Measurements from ENCODE around the gene ZNF254. TPM values are rescaled to one million over a fixed set of nuclear protein-coding genes. Genes with fewer than 3 reads are reported as not detected.

ZNF254 gene
- total and polyA plus RNA-seq, 9 of the 15 experiments (the other 6 are each of a cell fraction or from before 2014, with no cell fraction given), result 10.7 to 22.1 (median 14.2) TPM

DNA sequence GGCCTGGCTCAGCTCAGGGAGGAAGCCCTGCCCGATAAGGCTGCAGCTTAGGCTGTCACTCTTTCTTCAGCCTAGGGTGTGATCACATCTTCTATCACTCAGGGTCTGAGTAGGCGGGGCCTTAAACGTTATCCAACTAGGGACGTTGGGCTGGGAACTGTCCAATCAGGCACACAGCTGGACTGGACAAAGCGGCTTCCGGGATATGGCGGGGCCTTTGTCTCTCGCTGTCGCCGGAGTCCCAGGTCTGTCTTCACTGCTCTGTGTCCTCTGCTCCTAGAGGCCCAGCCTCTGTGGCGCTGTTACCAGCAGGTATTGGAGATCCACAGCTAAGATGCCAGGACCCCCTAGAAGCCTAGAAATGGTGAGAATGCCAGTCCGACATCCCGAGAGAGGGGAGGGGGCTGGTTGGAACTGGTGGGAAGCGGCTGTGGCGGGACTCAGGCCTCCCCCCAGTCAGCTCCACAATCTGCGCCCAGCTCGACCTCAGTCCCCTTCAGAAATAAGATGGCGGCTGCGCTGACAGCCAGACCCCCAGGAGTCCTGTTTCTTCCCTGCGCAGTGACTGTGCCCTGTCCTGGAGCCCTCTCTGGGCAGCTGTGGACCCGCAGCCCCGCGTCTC, at the start of gene ZNF254 (continued):
- no peak for TF ChIP-seq E2F5 (CRISPR knock-in tag; IDR thresholded peaks at IDR 0.05)
- TF ChIP-seq MTF1 (CRISPR knock-in tag; IDR thresholded peaks at IDR 0.05; ENCODE audit: borderline replicate concordance), result no peak
- TF ChIP-seq, protein P1, sequence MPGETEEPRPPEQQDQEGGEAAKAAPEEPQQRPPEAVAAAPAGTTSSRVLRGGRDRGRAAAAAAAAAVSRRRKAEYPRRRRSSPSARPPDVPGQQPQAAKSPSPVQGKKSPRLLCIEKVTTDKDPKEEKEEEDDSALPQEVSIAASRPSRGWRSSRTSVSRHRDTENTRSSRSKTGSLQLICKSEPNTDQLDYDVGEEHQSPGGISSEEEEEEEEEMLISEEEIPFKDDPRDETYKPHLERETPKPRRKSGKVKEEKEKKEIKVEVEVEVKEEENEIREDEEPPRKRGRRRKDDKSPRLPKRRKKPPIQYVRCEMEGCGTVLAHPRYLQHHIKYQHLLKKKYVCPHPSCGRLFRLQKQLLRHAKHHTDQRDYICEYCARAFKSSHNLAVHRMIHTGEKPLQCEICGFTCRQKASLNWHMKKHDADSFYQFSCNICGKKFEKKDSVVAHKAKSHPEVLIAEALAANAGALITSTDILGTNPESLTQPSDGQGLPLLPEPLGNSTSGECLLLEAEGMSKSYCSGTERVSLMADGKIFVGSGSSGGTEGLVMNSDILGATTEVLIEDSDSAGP (CRISPR knock-in tag; IDR thresholded peaks at IDR 0.05), result no peak
- TF ChIP-seq, protein P2, sequence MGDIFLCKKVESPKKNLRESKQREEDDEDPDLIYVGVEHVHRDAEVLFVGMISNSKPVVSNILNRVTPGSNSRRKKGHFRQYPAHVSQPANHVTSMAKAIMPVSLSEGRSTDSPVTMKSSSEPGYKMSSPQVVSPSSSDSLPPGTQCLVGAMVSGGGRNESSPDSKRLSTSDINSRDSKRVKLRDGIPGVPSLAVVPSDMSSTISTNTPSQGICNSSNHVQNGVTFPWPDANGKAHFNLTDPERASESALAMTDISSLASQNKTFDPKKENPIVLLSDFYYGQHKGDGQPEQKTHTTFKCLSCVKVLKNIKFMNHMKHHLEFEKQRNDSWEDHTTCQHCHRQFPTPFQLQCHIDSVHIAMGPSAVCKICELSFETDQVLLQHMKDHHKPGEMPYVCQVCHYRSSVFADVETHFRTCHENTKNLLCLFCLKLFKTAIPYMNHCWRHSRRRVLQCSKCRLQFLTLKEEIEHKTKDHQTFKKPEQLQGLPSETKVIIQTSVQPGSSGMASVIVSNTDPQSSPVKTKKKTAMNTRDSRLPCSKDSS (IDR thresholded peaks at IDR 0.05; ENCODE audit: low read depth, partially characterized antibody), result no peak
- TF ChIP-seq HDAC3 (IDR thresholded peaks at IDR 0.05; ENCODE audit: borderline replicate concordance, partially characterized antibody), result no peak
- peak; percentile 66 for TF ChIP-seq FOS (IDR thresholded peaks at IDR 0.05; ENCODE audit: extremely low read depth, insufficient read length)
- no peak for TF ChIP-seq L3MBTL2 (IDR thresholded peaks at IDR 0.05)
- no peak for TF ChIP-seq KDM1A (IDR thresholded peaks at IDR 0.05)
- no peak for TF ChIP-seq DNMT1 (IDR thresholded peaks at IDR 0.05)
- no peak for TF ChIP-seq KLF6 (CRISPR knock-in tag; IDR thresholded peaks at IDR 0.05; ENCODE audit: borderline replicate concordance)
- no peak for TF ChIP-seq NFE2L1 (tag; IDR thresholded peaks at IDR 0.05; ENCODE audit: borderline replicate concordance, low read depth)
- no peak for TF ChIP-seq SNAPC5 (CRISPR knock-in tag; IDR thresholded peaks at IDR 0.05)
- TF ChIP-seq SP1 (CRISPR knock-in tag; IDR thresholded peaks at IDR 0.05), result 0 out of 2 replicates have a peak, but pooled peaks have one; percentile 42
- no peak for TF ChIP-seq RBM25 (IDR thresholded peaks at IDR 0.05; ENCODE audit: low read depth, low read length, severe bottlenecking)
- TF ChIP-seq TAL1 (IDR thresholded peaks at IDR 0.05), result no peak
- TF ChIP-seq ZNF764 (CRISPR knock-in tag; IDR thresholded peaks at IDR 0.05; ENCODE audit: low read depth), result no peak
- no peak for TF ChIP-seq MEF2D (tag; conservative IDR thresholded peaks at IDR 0.05; ENCODE audit: low read depth)
- TF ChIP-seq, protein P3, sequence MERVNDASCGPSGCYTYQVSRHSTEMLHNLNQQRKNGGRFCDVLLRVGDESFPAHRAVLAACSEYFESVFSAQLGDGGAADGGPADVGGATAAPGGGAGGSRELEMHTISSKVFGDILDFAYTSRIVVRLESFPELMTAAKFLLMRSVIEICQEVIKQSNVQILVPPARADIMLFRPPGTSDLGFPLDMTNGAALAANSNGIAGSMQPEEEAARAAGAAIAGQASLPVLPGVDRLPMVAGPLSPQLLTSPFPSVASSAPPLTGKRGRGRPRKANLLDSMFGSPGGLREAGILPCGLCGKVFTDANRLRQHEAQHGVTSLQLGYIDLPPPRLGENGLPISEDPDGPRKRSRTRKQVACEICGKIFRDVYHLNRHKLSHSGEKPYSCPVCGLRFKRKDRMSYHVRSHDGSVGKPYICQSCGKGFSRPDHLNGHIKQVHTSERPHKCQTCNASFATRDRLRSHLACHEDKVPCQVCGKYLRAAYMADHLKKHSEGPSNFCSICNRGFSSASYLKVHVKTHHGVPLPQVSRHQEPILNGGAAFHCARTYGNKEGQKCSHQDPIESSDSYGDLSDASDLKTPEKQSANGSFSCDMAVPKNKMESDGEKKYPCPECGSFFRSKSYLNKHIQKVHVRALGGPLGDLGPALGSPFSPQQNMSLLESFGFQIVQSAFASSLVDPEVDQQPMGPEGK (CRISPR knock-in tag; IDR thresholded peaks at IDR 0.05; ENCODE audit: borderline replicate concordance), result no peak
- no peak for TF ChIP-seq HDAC6 (IDR thresholded peaks at IDR 0.05; ENCODE audit: low read depth, low read length)
- peak; percentile 56; the same call in 1 of the 2 replicates for TF ChIP-seq MBD2 (IDR thresholded peaks at IDR 0.05; ENCODE audit: borderline replicate concordance, low read depth)
- no peak for TF ChIP-seq ZNF197 (CRISPR knock-in tag; IDR thresholded peaks at IDR 0.05; ENCODE audit: low read depth)
- peak; percentile 35; the same call in 1 of the 2 replicates for TF ChIP-seq FOXM1 (IDR thresholded peaks at IDR 0.05; ENCODE audit: low read depth)
- TF ChIP-seq FOXM1 (CRISPR knock-in tag; IDR thresholded peaks at IDR 0.05; ENCODE audit: low read depth), result no peak
- no peak for TF ChIP-seq ZNF24 (IDR thresholded peaks at IDR 0.05)

Measured in K562 (cell line).